Type B pancreatic cell (in vitro differentiated cells): Measurements from ENCODE around the gene GAPVD1. TPM values are rescaled to one million over a fixed set of nuclear protein-coding genes. Genes with fewer than 3 reads are reported as not detected.

Experiments used
- DNase-seq: peaks from one replicate; pipeline ENCODE4 v3.0.0; 2021; ENCODE audit warnings: mixed read lengths; ENCODE audit not compliant: unreplicated experiment; ENCODE audit errors: extremely low spot score
- H3K27ac Mint-ChIP-seq: 2 replicates; pipeline ENCODE4 v1.8.0; 2021; ENCODE audit warnings: mild to moderate bottlenecking, mixed read lengths
- H3K27me3 Mint-ChIP-seq: 2 replicates; pipeline ENCODE4 v1.8.0; 2021; ENCODE audit warnings: mixed read lengths
- H3K36me3 Mint-ChIP-seq: 2 replicates; pipeline ENCODE4 v1.8.0; 2021; ENCODE audit warnings: mixed read lengths
- H3K4me1 Mint-ChIP-seq: one replicate; pipeline ENCODE4 v1.8.0; 2021; ENCODE audit warnings: mixed read lengths; ENCODE audit not compliant: unreplicated experiment
- H3K4me3 Mint-ChIP-seq: 2 replicates; pipeline ENCODE4 v1.8.0; 2021; ENCODE audit warnings: mild to moderate bottlenecking, mixed read lengths
- H3K9me3 Mint-ChIP-seq: 2 replicates; pipeline ENCODE4 v1.8.0; 2021; ENCODE audit warnings: mixed read lengths
- total RNA-seq: library from RNA; stranded (reverse); gene quantifications from 2 replicates; pipeline ENCODE4 v1.2.1, GENCODE V29; 2021; ENCODE audit warnings: low replicate concordance
- TF ChIP-seq, protein P1 (sequence below): fragments of 200-600 bp; sonication (generic); conservative IDR thresholded peaks from 2 replicates; pipeline ENCODE4 v1.5.0; 2021; ENCODE audit warnings: antibody characterized with exemption, mild to moderate bottlenecking

GAPVD1 gene
- total RNA-seq, 1 donor from 2014 or later, result 44.4 TPM

DNA sequence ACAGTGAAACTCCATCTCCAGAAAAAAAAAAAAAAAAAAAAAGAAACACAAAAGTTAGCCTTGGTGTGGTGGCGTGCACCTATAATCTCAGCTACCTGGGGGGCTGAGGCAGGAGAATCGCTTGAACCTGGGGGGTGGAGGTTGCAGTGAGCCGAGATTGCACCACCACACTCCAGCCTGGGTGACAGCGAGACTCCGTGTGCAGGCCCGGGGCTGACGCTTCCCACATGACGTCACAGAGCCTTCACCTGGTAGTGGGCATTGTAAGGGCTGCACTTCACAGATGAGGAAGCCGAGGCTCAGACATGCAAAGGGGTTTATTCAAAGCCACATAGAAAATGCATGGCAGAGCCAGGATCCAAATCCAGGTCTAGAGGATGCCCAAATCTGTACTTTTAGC, 114.2 kb downstream of the GAPVD1 start:
- Mint-ChIP-seq H3K4me3 (no peak overlapping the region), H3K27me3 (peaks cover 7% of the 10 kb centered on the region), H3K4me1 (peaks cover 16% of the 10 kb centered on the region), H3K9me3 (no peaks in the 10 kb centered on the region), H3K27ac (no peak overlapping the region), H3K36me3 (no peaks in the 10 kb centered on the region)
- TF ChIP-seq, protein P1, sequence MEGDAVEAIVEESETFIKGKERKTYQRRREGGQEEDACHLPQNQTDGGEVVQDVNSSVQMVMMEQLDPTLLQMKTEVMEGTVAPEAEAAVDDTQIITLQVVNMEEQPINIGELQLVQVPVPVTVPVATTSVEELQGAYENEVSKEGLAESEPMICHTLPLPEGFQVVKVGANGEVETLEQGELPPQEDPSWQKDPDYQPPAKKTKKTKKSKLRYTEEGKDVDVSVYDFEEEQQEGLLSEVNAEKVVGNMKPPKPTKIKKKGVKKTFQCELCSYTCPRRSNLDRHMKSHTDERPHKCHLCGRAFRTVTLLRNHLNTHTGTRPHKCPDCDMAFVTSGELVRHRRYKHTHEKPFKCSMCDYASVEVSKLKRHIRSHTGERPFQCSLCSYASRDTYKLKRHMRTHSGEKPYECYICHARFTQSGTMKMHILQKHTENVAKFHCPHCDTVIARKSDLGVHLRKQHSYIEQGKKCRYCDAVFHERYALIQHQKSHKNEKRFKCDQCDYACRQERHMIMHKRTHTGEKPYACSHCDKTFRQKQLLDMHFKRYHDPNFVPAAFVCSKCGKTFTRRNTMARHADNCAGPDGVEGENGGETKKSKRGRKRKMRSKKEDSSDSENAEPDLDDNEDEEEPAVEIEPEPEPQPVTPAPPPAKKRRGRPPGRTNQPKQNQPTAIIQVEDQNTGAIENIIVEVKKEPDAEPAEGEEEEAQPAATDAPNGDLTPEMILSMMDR, result no peak
- DNase-seq, result no peak

DNA sequence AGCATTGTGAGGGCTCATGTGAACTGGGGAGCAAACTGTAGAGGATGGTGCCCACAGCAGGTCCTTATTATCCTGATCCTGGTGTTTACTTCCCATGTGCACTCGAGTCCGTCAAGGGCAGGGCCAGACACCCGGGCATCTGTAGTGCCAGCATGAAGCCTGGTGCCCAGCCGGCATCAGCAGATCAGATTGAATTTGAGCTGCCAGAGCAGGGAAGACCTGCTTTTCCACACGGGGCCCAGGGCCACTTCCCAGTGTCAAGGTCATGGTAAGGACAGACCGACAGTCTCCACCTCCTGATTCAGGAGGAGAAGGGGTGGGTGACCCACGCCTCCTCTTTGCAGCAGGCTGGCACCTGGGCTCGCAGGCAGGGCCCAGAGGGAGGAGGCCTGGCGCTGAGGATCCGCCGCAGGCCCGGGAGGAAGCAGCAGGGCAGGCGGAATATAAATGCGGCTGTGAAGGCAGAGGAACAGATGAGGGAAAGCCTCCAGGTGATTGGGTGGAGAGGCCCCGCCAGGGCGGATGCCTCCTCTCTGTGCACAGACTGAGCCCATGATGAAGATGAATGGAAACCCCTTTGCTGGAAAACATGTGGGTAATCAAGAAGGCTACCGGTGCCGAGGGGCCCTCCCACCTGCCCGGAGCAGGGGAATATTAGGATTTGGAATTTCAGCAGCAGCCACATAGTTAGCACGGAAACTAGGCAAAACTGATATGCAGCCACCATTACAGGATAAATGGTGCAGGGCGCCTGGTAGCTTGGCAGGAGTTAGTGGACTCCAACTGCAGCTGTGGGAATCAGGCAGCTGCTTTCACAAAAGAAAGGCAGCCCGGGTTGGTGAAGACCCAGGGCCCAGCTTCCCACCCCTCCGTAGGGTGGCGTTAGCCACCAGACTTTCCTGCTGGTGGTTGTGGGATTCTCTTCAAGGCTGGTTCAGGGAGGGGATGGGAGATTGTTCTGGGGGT, 114.9 kb downstream of the GAPVD1 start:
- Mint-ChIP-seq H3K36me3 (no peaks in the 10 kb centered on the region), H3K27ac (no peak overlapping the region), H3K4me1 (peaks cover 16% of the 10 kb centered on the region), H3K27me3 (peaks cover 7% of the 10 kb centered on the region), H3K9me3 (no peaks in the 10 kb centered on the region), H3K4me3 (no peak overlapping the region)
- no peak for DNase-seq
- TF ChIP-seq, protein P1, result no peak

DNA sequence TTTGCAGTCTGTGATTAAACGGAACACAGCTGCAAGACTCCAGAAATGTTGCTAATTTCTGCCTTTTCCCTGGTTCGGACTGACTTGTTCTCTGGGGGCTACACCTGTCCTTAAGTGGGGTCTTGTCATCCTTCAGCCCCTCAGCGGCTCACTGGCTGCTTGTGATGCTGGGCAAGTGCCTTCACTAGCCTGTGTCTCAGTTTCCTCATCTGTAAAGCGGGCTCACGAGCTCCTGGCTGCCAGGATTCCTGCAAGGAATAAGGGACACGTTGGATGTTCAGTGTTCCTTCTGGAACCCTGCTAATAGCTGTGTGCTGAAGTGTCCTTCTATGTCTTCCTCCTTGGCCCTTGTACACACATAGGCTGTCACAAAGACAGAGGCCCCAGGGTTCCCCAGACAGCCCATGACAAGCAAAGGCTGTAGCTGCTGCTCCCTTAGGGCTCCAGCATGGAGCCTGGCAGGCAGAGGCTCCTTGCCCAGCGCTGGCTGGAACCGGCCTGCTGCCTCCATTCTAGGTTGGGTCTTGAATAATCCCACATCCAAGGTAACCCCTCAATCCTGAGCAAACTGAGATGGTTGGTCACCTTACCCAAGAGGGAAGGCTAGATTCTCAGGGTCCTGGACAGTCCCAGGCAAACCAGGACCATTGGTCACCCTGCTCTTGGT, 116.1 kb downstream of the GAPVD1 start:
- Mint-ChIP-seq H3K4me3 (no peak overlapping the region), H3K9me3 (no peaks in the 10 kb centered on the region), H3K27ac (no peak overlapping the region), H3K36me3 (no peaks in the 10 kb centered on the region), H3K4me1 (peaks cover 16% of the 10 kb centered on the region), H3K27me3 (peaks cover 7% of the 10 kb centered on the region)
- TF ChIP-seq, protein P1, result no peak
- no peak for DNase-seq

DNA sequence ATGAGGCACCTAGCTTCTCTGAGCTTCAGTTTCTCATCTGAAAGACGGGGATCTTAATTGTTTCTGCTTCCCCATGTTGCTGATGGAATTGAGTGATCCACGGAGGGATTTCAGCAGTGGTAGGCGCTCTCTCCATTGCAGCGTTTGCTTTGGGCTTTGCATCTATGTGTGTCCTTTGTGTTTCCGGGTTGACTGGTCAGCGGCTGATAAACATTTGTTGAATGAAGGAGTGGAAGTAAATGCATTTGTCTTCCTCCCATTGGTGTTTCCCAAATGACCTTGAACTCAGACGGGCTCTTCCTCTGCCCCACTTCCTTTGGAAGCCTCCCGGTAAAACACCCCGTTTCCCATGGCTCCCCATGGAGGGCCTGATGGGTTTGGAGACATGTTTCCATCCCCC, 117.2 kb downstream of the GAPVD1 start:
- Mint-ChIP-seq H3K27me3 (peaks cover 7% of the 10 kb centered on the region), H3K4me1 (peaks cover 16% of the 10 kb centered on the region), H3K9me3 (no peaks in the 10 kb centered on the region), H3K36me3 (no peaks in the 10 kb centered on the region), H3K27ac (no peak overlapping the region), H3K4me3 (no peak overlapping the region)
- no peak for DNase-seq
- TF ChIP-seq, protein P1, result no peak

DNA sequence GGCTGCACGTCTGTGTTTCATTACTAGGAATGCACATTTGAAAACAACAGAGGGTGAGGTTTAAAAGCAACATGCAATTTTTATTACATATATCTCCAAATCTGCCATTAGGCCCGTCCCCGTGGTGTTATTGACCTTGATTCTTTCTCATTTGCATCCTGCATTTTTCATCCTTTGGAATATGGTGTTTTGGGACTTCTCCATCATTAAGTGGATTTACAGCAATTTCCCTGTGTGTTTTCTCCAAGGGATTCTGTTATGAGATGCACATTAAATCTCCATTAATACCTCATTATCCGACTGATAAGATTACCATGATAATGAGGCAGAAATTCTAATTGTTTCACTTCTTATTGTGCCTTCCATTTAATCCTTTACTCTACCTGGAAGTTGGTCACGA, 117.6 kb downstream of the GAPVD1 start:
- TF ChIP-seq, protein P1, result no peak
- no peak overlapping the region for H3K4me3 Mint-ChIP-seq
- H3K4me1 Mint-ChIP-seq, result peaks cover 15% of the 10 kb centered on the region
- no peak for DNase-seq
- H3K9me3 Mint-ChIP-seq, result no peaks in the 10 kb centered on the region
- peaks cover 6% of the 10 kb centered on the region for H3K27me3 Mint-ChIP-seq
- no peaks in the 10 kb centered on the region for H3K36me3 Mint-ChIP-seq
- H3K27ac Mint-ChIP-seq, result no peak overlapping the region
